ENCODE measurements around the gene CDK2.
"Not testable (repeated sequence)": the region's sequence is repeated elsewhere in the genome, so short reads cannot be mapped to it uniquely, and the experiment has no call there.

The CDK2 gene

DNA sequence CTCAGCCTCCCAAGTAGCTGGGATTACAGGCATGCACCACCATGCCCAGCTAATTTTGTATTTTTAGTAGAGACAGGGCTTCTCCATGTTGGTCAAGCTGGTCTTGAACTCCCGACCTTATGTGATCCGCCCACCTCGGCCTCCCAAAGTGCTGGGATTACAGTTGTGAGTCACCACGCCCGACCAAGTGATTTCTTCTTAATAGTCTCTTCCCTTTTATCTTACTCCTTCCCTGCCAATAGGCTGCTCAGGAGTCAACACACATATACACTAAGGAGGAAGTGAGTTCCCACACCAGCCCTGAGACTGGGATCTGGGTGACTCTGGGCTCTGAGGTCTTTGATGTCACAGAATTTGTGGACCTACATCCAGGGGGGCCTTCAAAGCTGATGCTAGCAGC is 36.7 kb downstream of the CDK2 start:
- H3K4me3 ChIP-seq (ENCODE audit: low read length); H3K36me3 ChIP-seq (ENCODE audit: insufficient read depth, low read length); H3K9ac ChIP-seq (ENCODE audit: low read depth, low read length); H3K9me3 ChIP-seq (replicated peaks; ENCODE audit: low read length); H3K4me1 ChIP-seq (ENCODE audit: control insufficient read depth, insufficient read depth, low read length); H3K4me2 ChIP-seq (ENCODE audit: low read length); H3K27me3 ChIP-seq (ENCODE audit: control insufficient read depth, insufficient read depth, low read length): not testable (repeated sequence)

DNA sequence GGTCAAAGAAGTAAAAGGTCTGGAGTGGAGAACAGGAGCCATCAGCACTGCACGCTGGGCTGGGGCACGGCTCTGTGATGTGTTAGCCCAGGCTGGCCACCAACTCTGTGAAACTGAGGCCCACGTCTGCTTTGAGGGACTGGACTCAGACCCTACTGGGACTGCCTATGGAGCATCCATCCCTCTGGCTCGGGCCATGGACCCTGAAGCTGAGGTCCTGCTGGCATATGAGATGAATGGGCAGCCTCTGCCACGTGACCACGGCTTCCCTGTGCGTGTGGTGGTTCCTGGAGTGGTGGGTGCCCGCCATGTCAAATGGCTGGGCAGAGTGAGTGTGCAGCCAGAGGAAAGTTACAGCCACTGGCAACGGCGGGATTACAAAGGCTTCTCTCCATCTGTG is 37.6 kb downstream of the CDK2 start:
- no peaks in the 10 kb centered on the region for H3K9me3 ChIP-seq (replicated peaks; ENCODE audit: low read length)
- no peaks in the 10 kb centered on the region for H3K27me3 ChIP-seq (ENCODE audit: control insufficient read depth, insufficient read depth, low read length)
- H3K4me1 ChIP-seq (ENCODE audit: control insufficient read depth, insufficient read depth, low read length) = peaks cover 5% of the 10 kb centered on the region
- no peak overlapping the region for H3K4me3 ChIP-seq (ENCODE audit: low read length)
- H3K9ac ChIP-seq (ENCODE audit: low read depth, low read length) = no peak overlapping the region
- H3K4me2 ChIP-seq (ENCODE audit: low read length) = no peak overlapping the region
- H3K36me3 ChIP-seq (ENCODE audit: insufficient read depth, low read length) = no peaks in the 10 kb centered on the region

DNA sequence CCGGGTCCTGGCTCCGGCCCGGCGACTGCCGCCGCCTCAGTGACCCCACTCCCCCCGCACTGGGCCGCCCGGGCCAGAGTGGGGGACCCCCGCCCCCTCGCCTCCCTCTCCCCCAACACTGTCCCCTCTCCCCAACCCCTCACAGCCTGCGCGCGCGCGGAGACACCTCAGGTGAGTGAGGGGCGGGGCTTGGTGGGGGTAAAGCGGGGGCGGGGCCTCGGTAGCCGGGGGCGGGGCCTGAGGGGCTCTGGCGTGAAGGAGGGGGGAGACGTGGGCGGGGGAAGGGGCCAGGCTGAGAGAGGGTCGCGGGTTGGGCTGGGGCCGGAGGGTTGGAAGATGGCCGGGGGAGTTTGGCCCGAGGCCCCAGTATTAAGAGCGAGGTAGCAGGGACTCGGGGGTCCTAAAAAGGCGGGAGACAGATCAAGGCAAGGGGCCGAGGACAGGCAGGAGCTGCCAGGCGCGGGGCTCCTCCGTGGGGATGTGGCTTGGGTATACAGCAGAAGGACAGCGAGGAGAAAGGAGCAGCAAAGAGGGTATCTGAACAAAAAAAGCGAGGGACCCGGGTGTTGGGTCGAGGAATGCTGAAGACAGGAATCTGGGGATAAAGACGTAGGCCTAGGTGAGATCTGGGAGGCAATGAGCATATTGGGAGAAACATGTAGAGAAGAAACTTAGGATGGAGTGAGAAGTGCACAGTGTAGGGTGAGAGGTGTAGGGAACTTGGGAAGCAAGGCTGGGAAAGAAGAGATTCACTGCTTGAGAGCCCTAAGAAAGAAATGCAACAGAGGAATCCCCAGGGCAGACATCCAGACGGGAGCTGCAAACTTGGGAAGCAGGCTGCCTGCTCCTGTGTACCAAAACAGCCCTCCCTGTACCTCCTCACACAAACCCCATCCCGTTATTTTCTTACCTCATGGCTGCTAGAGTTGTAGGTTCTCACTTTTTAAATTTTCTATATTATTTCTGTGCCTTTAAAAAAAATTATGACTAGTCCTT is 41.2 kb downstream of the CDK2 start:
- H3K4me3 ChIP-seq (ENCODE audit: low read length) = peak overlapping the region; percentile 82
- H3K27me3 ChIP-seq (ENCODE audit: control insufficient read depth, insufficient read depth, low read length) = no peaks in the 10 kb centered on the region

DNA sequence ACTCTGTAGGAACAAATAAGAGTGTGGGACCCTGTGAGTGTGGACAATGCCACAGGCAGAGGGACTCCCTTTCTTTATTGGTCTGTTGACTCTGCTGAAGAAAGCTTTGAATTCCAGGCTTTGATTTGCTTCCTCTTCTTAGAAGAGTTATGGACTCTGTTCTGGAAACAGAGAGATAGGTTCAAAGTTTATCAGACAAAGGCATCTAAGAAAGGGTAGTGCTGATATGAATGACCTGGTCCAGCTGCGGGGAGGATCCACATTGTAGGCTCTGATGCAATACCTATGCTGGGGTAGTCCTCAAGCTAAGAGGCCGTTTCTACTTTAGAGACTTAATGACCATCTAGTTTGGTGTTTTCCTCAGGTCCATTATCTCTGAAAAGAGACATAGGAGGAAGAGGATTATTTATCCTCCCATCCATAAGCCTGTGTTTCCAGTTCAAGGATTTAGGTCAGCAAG is 43.5 kb downstream of the CDK2 start:
- Histone ChIP-seq H3K9ac (ENCODE audit: low read depth, low read length) (no peak overlapping the region), H3K27me3 (ENCODE audit: control insufficient read depth, insufficient read depth, low read length) (no peaks in the 10 kb centered on the region), H3K4me2 (ENCODE audit: low read length) (no peak overlapping the region), H3K9me3 (replicated peaks; ENCODE audit: low read length) (no peaks in the 10 kb centered on the region), H3K4me3 (ENCODE audit: low read length) (no peak overlapping the region), H3K4me1 (ENCODE audit: control insufficient read depth, insufficient read depth, low read length) (peaks cover 5% of the 10 kb centered on the region), H3K36me3 (ENCODE audit: insufficient read depth, low read length) (no peaks in the 10 kb centered on the region)

More for the DNA sequence above, 41.2 kb downstream of the CDK2 start:
- H3K9me3 ChIP-seq (replicated peaks; ENCODE audit: low read length) = no peaks in the 10 kb centered on the region
- peaks cover 5% of the 10 kb centered on the region for H3K4me1 ChIP-seq (ENCODE audit: control insufficient read depth, insufficient read depth, low read length)
- peak overlapping the region; percentile 71 for H3K9ac ChIP-seq (ENCODE audit: low read depth, low read length)
- no peaks in the 10 kb centered on the region for H3K36me3 ChIP-seq (ENCODE audit: insufficient read depth, low read length)
- peak overlapping the region; percentile 99 for H3K4me2 ChIP-seq (ENCODE audit: low read length)

DNA sequence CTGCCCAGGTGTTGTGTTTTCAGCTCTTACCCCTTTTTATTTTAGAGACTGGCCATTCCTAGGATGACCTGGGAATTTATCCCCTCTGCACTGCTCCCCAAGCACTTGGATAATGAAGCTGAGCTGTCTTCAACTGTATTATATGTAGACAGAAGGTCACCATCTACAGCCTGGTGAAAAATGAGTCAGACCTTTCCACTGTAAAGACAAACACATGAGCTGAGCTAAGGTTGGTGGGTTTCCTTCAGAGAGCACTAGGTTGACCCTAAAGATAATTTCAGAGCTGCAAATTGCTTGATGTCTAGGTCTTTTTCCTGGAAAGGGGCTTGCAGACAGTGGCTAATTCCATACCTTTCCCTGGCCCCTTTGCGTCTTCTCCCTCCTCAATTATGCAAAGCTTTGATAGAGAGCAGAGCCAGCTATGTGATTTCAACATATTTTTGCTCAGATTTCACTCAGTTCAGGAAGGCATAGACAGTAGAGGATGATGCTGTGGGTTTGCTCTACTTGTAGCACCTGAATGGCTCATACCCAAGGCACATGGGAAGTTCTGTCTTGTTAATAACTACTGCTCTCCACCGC is 45.0 kb downstream of the CDK2 start:
- Histone ChIP-seq H3K4me1 (ENCODE audit: control insufficient read depth, insufficient read depth, low read length) (peaks cover 5% of the 10 kb centered on the region), H3K27me3 (ENCODE audit: control insufficient read depth, insufficient read depth, low read length) (no peaks in the 10 kb centered on the region), H3K9me3 (replicated peaks; ENCODE audit: low read length) (no peaks in the 10 kb centered on the region), H3K4me2 (ENCODE audit: low read length) (no peak overlapping the region), H3K4me3 (ENCODE audit: low read length) (no peak overlapping the region), H3K36me3 (ENCODE audit: insufficient read depth, low read length) (no peaks in the 10 kb centered on the region), H3K9ac (ENCODE audit: low read depth, low read length) (no peak overlapping the region)

DNA sequence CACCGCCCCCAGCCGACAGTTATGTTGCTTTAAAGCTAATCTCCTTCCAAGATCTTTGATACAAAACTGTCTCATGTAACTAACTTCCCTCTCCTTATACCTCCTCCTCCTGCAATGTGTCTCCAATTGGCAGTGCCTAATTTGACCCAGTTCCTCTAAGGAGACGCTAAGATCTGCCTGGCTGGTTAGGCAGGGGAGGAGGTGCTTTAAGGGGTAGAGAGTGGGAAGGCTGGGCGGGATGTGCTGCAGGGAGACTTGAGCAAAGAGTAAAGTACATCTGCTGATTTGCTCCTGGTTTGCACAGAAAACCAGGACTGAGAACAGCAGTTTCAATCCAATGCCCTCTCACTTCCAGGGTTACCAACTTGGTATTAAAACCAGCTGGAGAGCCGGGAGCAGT is 46.9 kb downstream of the CDK2 start:
- no peaks in the 10 kb centered on the region for H3K27me3 ChIP-seq (ENCODE audit: control insufficient read depth, insufficient read depth, low read length)
- H3K36me3 ChIP-seq (ENCODE audit: insufficient read depth, low read length) = no peaks in the 10 kb centered on the region
- no peak overlapping the region for H3K4me2 ChIP-seq (ENCODE audit: low read length)
- no peaks in the 10 kb centered on the region for H3K9me3 ChIP-seq (replicated peaks; ENCODE audit: low read length)
- H3K4me1 ChIP-seq (ENCODE audit: control insufficient read depth, insufficient read depth, low read length) = no peaks in the 10 kb centered on the region
- no peak overlapping the region for H3K4me3 ChIP-seq (ENCODE audit: low read length)
- no peak overlapping the region for H3K9ac ChIP-seq (ENCODE audit: low read depth, low read length)

DNA sequence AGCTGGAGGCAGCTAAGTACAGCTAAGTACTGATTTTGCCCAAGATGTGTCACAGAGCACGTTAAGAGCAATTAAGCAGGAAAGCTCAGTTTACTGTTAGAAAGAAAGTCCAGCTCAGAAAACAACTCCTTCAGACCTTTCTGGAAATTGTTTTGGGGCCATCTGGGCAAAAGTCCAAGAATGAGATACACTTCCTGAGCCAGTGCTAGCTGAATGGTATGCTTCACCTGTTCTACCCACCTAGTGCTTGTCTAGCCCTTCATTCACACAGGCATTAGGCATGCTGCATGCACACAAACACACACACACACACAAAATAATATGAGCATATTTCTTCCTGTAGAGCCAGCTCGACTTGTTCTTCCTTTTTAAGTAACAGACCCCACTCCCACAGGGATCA is 47.6 kb downstream of the CDK2 start:
- Histone ChIP-seq H3K4me2 (ENCODE audit: low read length) (no peak overlapping the region), H3K4me3 (ENCODE audit: low read length) (no peak overlapping the region), H3K9me3 (replicated peaks; ENCODE audit: low read length) (no peaks in the 10 kb centered on the region), H3K36me3 (ENCODE audit: insufficient read depth, low read length) (no peaks in the 10 kb centered on the region), H3K4me1 (ENCODE audit: control insufficient read depth, insufficient read depth, low read length) (no peaks in the 10 kb centered on the region), H3K27me3 (ENCODE audit: control insufficient read depth, insufficient read depth, low read length) (no peaks in the 10 kb centered on the region), H3K9ac (ENCODE audit: low read depth, low read length) (no peak overlapping the region)

DNA sequence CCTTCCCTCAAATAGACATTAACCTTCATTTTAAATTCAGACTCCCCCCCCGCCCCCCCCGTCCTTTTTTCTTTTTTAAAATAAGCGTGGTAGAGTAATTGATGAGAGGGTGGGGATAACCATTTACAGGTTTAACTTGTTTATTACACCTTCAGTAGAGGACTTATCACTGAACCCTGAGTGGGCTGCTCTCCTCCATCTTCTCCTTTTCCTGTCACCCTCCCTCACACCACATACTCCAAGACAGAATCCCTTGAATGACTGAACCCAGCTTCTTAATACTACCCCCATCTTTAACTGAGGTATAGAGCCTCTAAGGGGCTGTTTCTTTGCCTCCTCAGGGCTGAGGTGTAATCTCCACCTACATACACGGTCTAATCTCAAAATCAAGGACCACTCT is 50.6 kb downstream of the CDK2 start:
- Histone ChIP-seq H3K4me1 (ENCODE audit: control insufficient read depth, insufficient read depth, low read length) (no peaks in the 10 kb centered on the region), H3K9me3 (replicated peaks; ENCODE audit: low read length) (no peaks in the 10 kb centered on the region), H3K36me3 (ENCODE audit: insufficient read depth, low read length) (no peaks in the 10 kb centered on the region), H3K9ac (ENCODE audit: low read depth, low read length) (no peak overlapping the region), H3K27me3 (ENCODE audit: control insufficient read depth, insufficient read depth, low read length) (no peaks in the 10 kb centered on the region), H3K4me3 (ENCODE audit: low read length) (no peak overlapping the region), H3K4me2 (ENCODE audit: low read length) (no peak overlapping the region)

DNA sequence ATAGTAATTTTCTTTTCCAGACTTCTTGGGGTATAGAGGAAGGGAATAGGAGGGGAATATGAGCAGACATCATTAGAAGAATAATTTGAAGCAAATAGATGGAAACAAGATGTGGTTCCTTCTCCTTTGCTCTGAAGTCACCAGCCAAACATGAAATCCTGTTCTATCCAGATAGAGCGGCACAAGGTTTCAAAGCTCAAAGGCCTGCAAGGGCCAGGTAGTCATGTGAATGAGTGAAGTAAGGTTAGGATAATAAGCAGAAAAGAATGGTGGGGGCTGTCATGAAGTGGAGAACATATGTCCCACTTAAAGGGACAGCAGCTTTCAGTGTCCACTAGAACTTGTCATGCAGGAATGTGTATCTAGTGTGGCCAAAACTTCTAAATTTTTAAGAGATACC is 51.7 kb downstream of the CDK2 start:
- Histone ChIP-seq H3K9ac (ENCODE audit: low read depth, low read length) (no peak overlapping the region), H3K36me3 (ENCODE audit: insufficient read depth, low read length) (no peaks in the 10 kb centered on the region), H3K4me1 (ENCODE audit: control insufficient read depth, insufficient read depth, low read length) (no peaks in the 10 kb centered on the region), H3K9me3 (replicated peaks; ENCODE audit: low read length) (no peaks in the 10 kb centered on the region), H3K4me3 (ENCODE audit: low read length) (no peak overlapping the region), H3K4me2 (ENCODE audit: low read length) (no peak overlapping the region), H3K27me3 (ENCODE audit: control insufficient read depth, insufficient read depth, low read length) (no peaks in the 10 kb centered on the region)

DNA sequence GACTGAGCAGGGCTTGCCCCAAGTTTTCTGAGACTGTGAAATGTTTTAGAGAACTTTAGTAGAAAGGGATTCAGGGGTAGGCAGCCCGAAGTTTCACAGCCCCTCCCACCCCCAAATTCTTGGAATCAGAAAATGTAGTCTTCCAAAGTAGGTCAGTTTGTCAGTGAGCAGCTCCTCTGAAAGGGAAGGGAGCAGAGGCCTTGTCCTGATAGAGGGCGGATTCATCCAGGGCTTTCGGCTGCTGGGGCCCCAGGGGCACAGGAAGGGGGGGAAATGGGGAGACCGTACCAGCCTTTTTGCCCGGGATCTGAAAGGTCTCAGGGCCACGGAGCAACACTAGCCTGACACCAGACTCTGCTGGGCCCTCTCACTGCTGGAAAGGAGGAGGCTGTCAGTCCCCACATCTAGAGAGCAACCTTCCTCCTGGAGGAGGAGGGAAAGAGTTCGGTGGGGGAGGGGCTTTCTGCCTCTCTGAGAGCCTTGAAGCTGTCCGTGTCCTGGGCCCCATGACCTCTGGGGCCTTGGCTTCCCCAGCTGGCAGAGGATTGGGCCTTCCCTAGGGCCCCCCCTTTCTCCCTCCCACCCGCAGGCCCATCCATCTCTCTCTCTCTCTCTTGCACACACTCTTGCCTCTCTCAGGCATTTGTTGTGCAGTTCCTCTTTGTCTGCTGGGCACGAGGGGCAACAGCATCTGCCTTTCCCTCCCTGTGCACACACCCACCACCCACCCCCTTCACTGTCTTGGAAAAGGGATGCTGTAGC is 54.0 kb downstream of the CDK2 start, which contains the start of gene IKZF4:
Gene IKZF4 (plus strand): TSS at position 621 of the 762 bp plus-strand sequence. CDS start 451 bp downstream, outside the sequence.
- H3K9me3 ChIP-seq (replicated peaks; ENCODE audit: low read length) = no peaks in the 10 kb centered on the region
- H3K9ac ChIP-seq (ENCODE audit: low read depth, low read length) = no peak within 1 kb of the TSS
- no peaks in the 10 kb centered on the region for H3K27me3 ChIP-seq (ENCODE audit: control insufficient read depth, insufficient read depth, low read length)
- no peaks in the 10 kb centered on the region for H3K36me3 ChIP-seq (ENCODE audit: insufficient read depth, low read length)
- no peaks in the 10 kb centered on the region for H3K4me1 ChIP-seq (ENCODE audit: control insufficient read depth, insufficient read depth, low read length)
- no peak within 1 kb of the TSS for H3K4me2 ChIP-seq (ENCODE audit: low read length)
- H3K4me3 ChIP-seq (ENCODE audit: low read length) = no peak within 1 kb of the TSS

DNA sequence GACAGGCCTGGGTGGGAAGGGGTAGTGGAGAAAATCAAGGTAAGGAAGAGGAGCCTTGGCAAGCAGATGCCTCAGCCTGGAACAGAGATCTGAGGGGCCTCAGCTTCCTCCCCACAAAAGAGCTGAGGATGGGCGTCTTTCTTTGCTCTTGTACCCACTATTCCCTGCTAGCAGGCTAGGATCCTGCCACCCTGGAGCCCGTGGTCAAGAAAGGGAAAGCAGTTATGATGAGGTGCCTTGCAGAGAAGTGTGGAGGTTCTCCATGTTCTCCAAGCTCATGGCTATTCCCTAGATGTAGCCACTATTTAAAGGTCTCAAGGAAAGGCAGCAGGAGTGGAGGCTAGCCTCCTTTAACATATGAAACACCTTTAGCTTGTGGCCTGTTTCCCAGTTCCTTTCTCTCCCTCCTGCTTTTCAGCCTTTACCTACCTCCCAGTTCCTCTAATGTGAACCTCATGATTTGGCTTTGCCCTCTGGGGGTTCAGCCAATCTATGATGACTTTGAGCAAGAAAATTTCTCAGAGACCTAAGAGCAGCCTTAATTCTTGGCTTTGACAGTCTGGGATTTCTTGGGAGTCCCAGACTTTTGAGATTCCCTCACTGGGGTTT is 55.4 kb downstream of the CDK2 start:
- Histone ChIP-seq H3K9me3 (replicated peaks; ENCODE audit: low read length) (no peaks in the 10 kb centered on the region), H3K4me3 (ENCODE audit: low read length) (no peak overlapping the region), H3K36me3 (ENCODE audit: insufficient read depth, low read length) (no peaks in the 10 kb centered on the region), H3K9ac (ENCODE audit: low read depth, low read length) (no peak overlapping the region), H3K27me3 (ENCODE audit: control insufficient read depth, insufficient read depth, low read length) (no peaks in the 10 kb centered on the region), H3K4me1 (ENCODE audit: control insufficient read depth, insufficient read depth, low read length) (no peaks in the 10 kb centered on the region), H3K4me2 (ENCODE audit: low read length) (no peak overlapping the region)

Data from skeletal muscle satellite cell (primary cell).